Psoas muscle (tissue), 8 donors: ENCODE results near the gene GLIS2. TPM values are rescaled to one million over a fixed set of nuclear protein-coding genes. Genes with fewer than 3 reads are reported as not detected.

Experiments
- ATAC-seq, 4 donors: fragments of 200-7000 bp; cut with Tn5 transposase; one replicate each; pipeline ENCODE4 v1.9.1; 2020; ENCODE audit warnings: moderate library complexity in 3 of 4, mild to moderate bottlenecking in 2 of 4
- DNase-seq, 2 donors: peaks; one replicate each; pipeline ENCODE4 v3.0.0-alpha.2; 2020
- H3K27ac ChIP-seq: fragments of 200-600 bp; one replicate; pipeline ENCODE4 v1.8.0; 2022
- H3K27me3 ChIP-seq, 3 donors: fragments of 200-600 bp in 1 of 3; one replicate each; pipeline versions ENCODE4 v1.6.1 to v1.8.0; 2013 to 2022; ENCODE audit warnings: low read length in 2 of 3, mild to moderate bottlenecking in 2 of 3, moderate library complexity in 1 of 3; ENCODE audit not compliant: insufficient read depth in 3 of 3
- H3K36me3 ChIP-seq, 2 donors: fragments of 200-600 bp in 1 of 2; one replicate each; pipeline versions ENCODE4 v1.6.1 to v1.8.0; 2013 to 2022; ENCODE audit warnings: low read depth in 1 of 2, mild to moderate bottlenecking in 1 of 2, moderate library complexity in 1 of 2; ENCODE audit not compliant: insufficient read depth in 1 of 2
- H3K4me1 ChIP-seq: fragments of 200-600 bp; one replicate; pipeline ENCODE4 v1.8.0; 2022
- H3K4me3 ChIP-seq: fragments of 200-600 bp; one replicate; pipeline ENCODE4 v1.8.0; 2022; ENCODE audit warnings: mild to moderate bottlenecking
- H3K9me3 ChIP-seq: fragments of 200-600 bp; one replicate; pipeline ENCODE4 v1.8.0; 2022
- WGBS, 3 donors: extraction: QIAGEN DNeasy Blood & Tissue Kit; methylation state at CpG; one replicate each; pipeline versions ENCODE4 v1.1.6 to v1.1.7; 2013; 5-methylcytosine and 5-hydroxymethylcytosine counted together
- intact Hi-C, 2 donors: fragments of 100-400 bp; cut with DNase I; formaldehyde crosslinking; loops; one replicate each; pipeline versions ENCODE4 v1.11.0 to v1.14.2; 2022
- polyA plus RNA-seq, 3 donors: library from polyadenylated mRNA; stranded (reverse); fragments of 200-250 nt; gene quantifications; one replicate each; pipeline ENCODE4 v1.2.3, GENCODE V29; 2013
- total RNA-seq, 4 donors: library from RNA; stranded (reverse); fragmentation: NEBNext Ultra II Directional in 2 of 4; extraction: Animal tissue kit (Norgen Biotek cat#: 25700) in 2 of 4; gene quantifications; one replicate each; pipeline versions ENCODE4 v1.2.1 to v1.2.4, GENCODE V29; 2021 to 2023
- TF ChIP-seq, protein P1 (sequence below): fragments of 200-600 bp; IDR thresholded peaks from one replicate; pipeline ENCODE4 v1.8.0; 2022; ENCODE audit warnings: antibody characterized with exemption
- donor health status: healthy with polysubstance abuse.
- donor health status: DM: no; HTN: no; CAD: no; lungs with moderate emphysema.
- donor health status: Bipolar disorder and iron deficiency.
- donor health status: healthy.
- donor health status: DM: yes; HTN: yes; CAD: no.
- donor health status: DM: no; HTN: no; CAD: no.
- donor health status: DM: no; HTN: no; CAD: no.
- donor health status: DM: yes; HTN: yes; CAD: no.

The GLIS2 gene
- total and polyA plus RNA-seq, 7 donors = 0.96 to 3.3 (median 1.7) TPM

- Histone ChIP-seq H3K27ac (peak overlapping the region; percentile 64), H3K36me3 (no peaks in the 10 kb centered on the region), H3K4me3 (no peak overlapping the region), H3K4me1 (peaks cover 21% of the 10 kb centered on the region), H3K9me3 (no peaks in the 10 kb centered on the region), H3K27me3 (no peaks in the 10 kb centered on the region)
- DNase-seq (peak in 1 of 2 donors; percentile 51), ATAC-seq (peak; percentile 37 to 51 (median 44))
- TF ChIP-seq, protein P1, sequence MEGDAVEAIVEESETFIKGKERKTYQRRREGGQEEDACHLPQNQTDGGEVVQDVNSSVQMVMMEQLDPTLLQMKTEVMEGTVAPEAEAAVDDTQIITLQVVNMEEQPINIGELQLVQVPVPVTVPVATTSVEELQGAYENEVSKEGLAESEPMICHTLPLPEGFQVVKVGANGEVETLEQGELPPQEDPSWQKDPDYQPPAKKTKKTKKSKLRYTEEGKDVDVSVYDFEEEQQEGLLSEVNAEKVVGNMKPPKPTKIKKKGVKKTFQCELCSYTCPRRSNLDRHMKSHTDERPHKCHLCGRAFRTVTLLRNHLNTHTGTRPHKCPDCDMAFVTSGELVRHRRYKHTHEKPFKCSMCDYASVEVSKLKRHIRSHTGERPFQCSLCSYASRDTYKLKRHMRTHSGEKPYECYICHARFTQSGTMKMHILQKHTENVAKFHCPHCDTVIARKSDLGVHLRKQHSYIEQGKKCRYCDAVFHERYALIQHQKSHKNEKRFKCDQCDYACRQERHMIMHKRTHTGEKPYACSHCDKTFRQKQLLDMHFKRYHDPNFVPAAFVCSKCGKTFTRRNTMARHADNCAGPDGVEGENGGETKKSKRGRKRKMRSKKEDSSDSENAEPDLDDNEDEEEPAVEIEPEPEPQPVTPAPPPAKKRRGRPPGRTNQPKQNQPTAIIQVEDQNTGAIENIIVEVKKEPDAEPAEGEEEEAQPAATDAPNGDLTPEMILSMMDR = no peak
- intact Hi-C loops = loop anchor here (2.0 to 10.0 kb wide), 2 partner anchors 40 to 64 kb away; no protein-coding TSS in a partner anchor
- WGBS, 3 donors = 38 to 42% (median 39%) methylated on average over 16 to 17 of the region's 17 CpGs
These were observed 13.2 kb downstream of the GLIS2 start for GRCh38 chr16:4328782-4329775.

DNA sequence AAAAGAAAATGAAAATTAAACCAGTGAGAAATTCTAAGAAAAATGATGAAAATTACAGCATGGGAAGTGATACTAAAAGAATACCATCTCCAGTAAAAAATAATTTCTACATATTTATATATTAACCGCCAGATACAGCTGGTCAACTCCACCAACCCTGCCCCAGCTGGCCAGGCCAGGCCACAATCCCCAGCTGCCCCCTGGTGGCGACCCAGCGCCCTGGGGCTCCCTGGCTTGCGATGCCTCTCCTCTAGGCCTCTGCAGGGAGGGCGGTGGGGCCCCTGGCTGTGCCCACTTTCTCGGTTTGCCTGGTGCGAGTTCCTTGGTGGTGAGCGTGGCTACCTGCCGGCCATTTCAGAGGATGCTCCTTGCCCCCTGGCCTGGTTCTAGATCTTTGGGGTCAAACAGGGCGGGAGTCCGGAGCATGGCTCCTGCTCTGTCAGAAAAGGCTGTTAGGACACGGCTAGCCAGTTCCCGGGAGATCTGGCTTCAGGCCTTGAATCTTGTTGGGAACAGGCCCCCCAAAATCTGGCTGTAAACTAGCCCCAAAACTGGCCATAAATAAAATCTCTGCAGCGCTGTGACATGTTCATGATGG, 14.5 kb downstream of the GLIS2 start:
- TF ChIP-seq, protein P1 = peak; percentile 99
- Histone ChIP-seq H3K27ac (no peak overlapping the region), H3K36me3 (no peaks in the 10 kb centered on the region), H3K4me1 (peaks cover 21% of the 10 kb centered on the region), H3K9me3 (no peaks in the 10 kb centered on the region), H3K4me3 (no peak overlapping the region), H3K27me3 (no peaks in the 10 kb centered on the region)
- DNase-seq (peak; percentile 87 to 93), ATAC-seq (peak; percentile 80 to 87 (median 84))
- WGBS, 3 donors = 42 to 51% (median 46%) methylated on average over 14 of the region's 14 CpGs
- intact Hi-C loops = loop anchor here (5.0 to 10.0 kb wide), 4 partner anchors 126 to 348 kb away; no protein-coding TSS in a partner anchor

DNA sequence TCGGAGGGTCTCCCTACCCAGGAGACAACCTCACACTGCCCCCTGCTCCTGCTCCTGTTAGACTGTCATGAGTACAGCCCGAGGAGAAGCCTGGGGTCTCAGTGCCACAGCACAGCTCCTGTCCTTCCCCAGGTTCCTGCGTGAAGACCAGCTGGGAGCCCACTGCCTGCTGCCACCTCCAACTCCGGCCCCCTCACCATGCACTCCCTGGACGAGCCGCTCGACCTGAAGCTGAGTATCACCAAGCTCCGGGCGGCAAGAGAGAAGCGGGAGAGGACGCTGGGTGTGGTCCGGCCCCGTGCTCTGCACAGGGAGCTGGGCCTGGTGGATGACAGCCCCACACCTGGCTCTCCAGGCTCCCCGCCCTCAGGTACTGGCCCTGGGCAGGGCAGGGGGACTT, 16.2 kb downstream of the GLIS2 start:
- DNase-seq = no peak
- H3K9me3 ChIP-seq = no peaks in the 10 kb centered on the region
- ATAC-seq = no peak
- TF ChIP-seq, protein P1 = no peak
- no peaks in the 10 kb centered on the region for H3K27me3 ChIP-seq
- H3K36me3 ChIP-seq = peaks cover 0 to 3% of the 10 kb centered on the region in 2 donors
- intact Hi-C loops = loop anchor here (5.0 to 10.0 kb wide), 4 partner anchors 127 to 350 kb away; no protein-coding TSS in a partner anchor
- peaks cover 19% of the 10 kb centered on the region for H3K4me1 ChIP-seq
- no peak overlapping the region for H3K27ac ChIP-seq
- 79 to 84% (median 84%) methylated on average over 14 of the region's 14 CpGs for WGBS, 3 donors
- no peak overlapping the region for H3K4me3 ChIP-seq

GRCh38 chr16:4332623-4333307, 16.9 kb downstream of the GLIS2 start:
- ATAC-seq = no peak
- intact Hi-C loops = loop anchor here (5.0 to 10.0 kb wide), 4 partner anchors 128 to 350 kb away; no protein-coding TSS in a partner anchor
- 76 to 84% (median 84%) methylated on average over 18 to 19 of the region's 19 CpGs for WGBS, 3 donors

More at GRCh38 chr16:4332623-4333307, 16.9 kb downstream of the GLIS2 start:
- Histone ChIP-seq H3K9me3 (no peaks in the 10 kb centered on the region), H3K4me3 (no peak overlapping the region), H3K36me3 (peaks cover 0 to 3% of the 10 kb centered on the region in 2 donors), H3K27me3 (no peaks in the 10 kb centered on the region), H3K27ac (no peak overlapping the region), H3K4me1 (peaks cover 17% of the 10 kb centered on the region)
- TF ChIP-seq, protein P1 = no peak
- DNase-seq = no peak
